ENCODE results near the gene BOD1. TPM values are rescaled to one million over a fixed set of nuclear protein-coding genes. Genes with fewer than 3 reads are reported as not detected.

The BOD1 gene
- total and polyA plus RNA-seq, 8 donors, result 21.5 to 42.5 (median 27.4) TPM

- no peak for DNase-seq
- H3K4me3 ChIP-seq, result no peak overlapping the region
- no peaks in the 10 kb centered on the region for H3K36me3 ChIP-seq
- no peaks in the 10 kb centered on the region for H3K27me3 ChIP-seq
- no peak for FAIRE-seq
- no peaks in the 10 kb centered on the region for H3K9me3 ChIP-seq
- WGBS, 2 donors, result 75 to 79% methylated on average over 7 of the region's 7 CpGs
- intact Hi-C loops (cut with DNase I), result no loop called here
- no peaks in the 10 kb centered on the region for H3K4me1 ChIP-seq
- ATAC-seq, result no peak
- H3K27ac ChIP-seq, result no peak overlapping the region
- no peak for TF ChIP-seq CTCF (IDR thresholded peaks at IDR 0.05)
Measured at GRCh38 chr5:173637340-173637739, 20.9 kb upstream of the BOD1 start.

- H3K36me3 ChIP-seq, result no peaks in the 10 kb centered on the region
- FAIRE-seq (no peak), ATAC-seq (no peak), DNase-seq (no peak)
- H3K4me3 ChIP-seq, result no peak overlapping the region
- WGBS, 2 donors, result 87 to 94% methylated on average over 4 of the region's 4 CpGs
- TF ChIP-seq CTCF (IDR thresholded peaks at IDR 0.05), result no peak
- H3K9me3 ChIP-seq, result no peaks in the 10 kb centered on the region
- intact Hi-C loops (cut with DNase I), result loop anchor here in 1 of 3 donors (5.0 kb wide), 1 partner anchor 338 kb away; no protein-coding TSS in a partner anchor
- H3K27me3 ChIP-seq, result no peaks in the 10 kb centered on the region
- no peaks in the 10 kb centered on the region for H3K4me1 ChIP-seq
- no peak overlapping the region for H3K27ac ChIP-seq
Measured at GRCh38 chr5:173634465-173634983, 18.1 kb upstream of the BOD1 start.

GRCh38 chr5:173633304-173633703 is 16.9 kb upstream of the BOD1 start:
- intact Hi-C loops (cut with DNase I), result loop anchor here in 1 of 3 donors (5.0 kb wide), 1 partner anchor 339 kb away; no protein-coding TSS in a partner anchor
- WGBS, 2 donors, result 84 to 85% methylated on average over 10 of the region's 10 CpGs
- Histone ChIP-seq H3K4me1 (no peaks in the 10 kb centered on the region), H3K36me3 (no peaks in the 10 kb centered on the region), H3K9me3 (no peaks in the 10 kb centered on the region), H3K4me3 (no peak overlapping the region), H3K27me3 (no peaks in the 10 kb centered on the region), H3K27ac (no peak overlapping the region)
- ATAC-seq (no peak), DNase-seq (no peak), FAIRE-seq (no peak)
- TF ChIP-seq CTCF (IDR thresholded peaks at IDR 0.05), result no peak

GRCh38 chr5:173631478-173631877 is 15.0 kb upstream of the BOD1 start:
- Histone ChIP-seq H3K36me3 (no peaks in the 10 kb centered on the region), H3K4me3 (no peak overlapping the region), H3K9me3 (no peaks in the 10 kb centered on the region), H3K4me1 (no peaks in the 10 kb centered on the region), H3K27ac (no peak overlapping the region), H3K27me3 (no peaks in the 10 kb centered on the region)
- 64 to 82% methylated on average over 3 of the region's 3 CpGs for WGBS, 2 donors
- DNase-seq (no peak), FAIRE-seq (no peak), ATAC-seq (no peak)
- intact Hi-C loops (cut with DNase I), result loop anchor here in 1 of 3 donors (5.0 kb wide), 1 partner anchor 341 kb away; no protein-coding TSS in a partner anchor
- TF ChIP-seq CTCF (IDR thresholded peaks at IDR 0.05), result no peak

- DNase-seq (no peak), ATAC-seq (peak in 1 of 4 donors; percentile 30), FAIRE-seq (no peak)
- WGBS, 2 donors, result 40 to 45% methylated on average over 6 of the region's 6 CpGs
- Histone ChIP-seq H3K27ac (no peak overlapping the region), H3K4me1 (no peaks in the 10 kb centered on the region), H3K27me3 (no peaks in the 10 kb centered on the region), H3K4me3 (no peak overlapping the region), H3K36me3 (no peaks in the 10 kb centered on the region), H3K9me3 (no peaks in the 10 kb centered on the region)
- intact Hi-C loops (cut with DNase I), result loop anchor here in 1 of 3 donors (5.0 kb wide), 1 partner anchor 341 kb away; no protein-coding TSS in a partner anchor
- no peak for TF ChIP-seq CTCF (IDR thresholded peaks at IDR 0.05)
Measured at GRCh38 chr5:173630724-173631365, 14.4 kb upstream of the BOD1 start.

Data from pancreas (tissue), 10 donors.